Metanephros (tissue), 2 donors: ENCODE measurements around the gene ANXA11. TPM values are rescaled to one million over a fixed set of nuclear protein-coding genes. Genes with fewer than 3 reads are reported as not detected.

Source experiments
- small RNA-seq: library from RNA; depleted of rRNA; stranded (forward); fragments of <200 nt; gene quantifications from one replicate; pipeline ENCODE3, GENCODE V24; 2014; ENCODE audit warnings: low replicate concordance
- total RNA-seq: library from RNA; depleted of rRNA; stranded (reverse); fragments of >200 nt; gene quantifications from one replicate; pipeline ENCODE4 v1.2.3, GENCODE V29; 2014

Gene ANXA11
- total RNA-seq, result 96.7 TPM

GRCh38 chr10:80205477-80206276, at the start of gene ANXA11:
TSS of gene ANXA11 (minus strand) at chr10:80205537. CDS start at chr10:80172861, 32,676 bp downstream.

GRCh38 chr10:80132299-80133139, 72.8 kb downstream of the ANXA11 start, which contains the start of gene PLAC9:
TSS of gene PLAC9 (plus strand) at chr10:80132730. CDS start at chr10:80132763, 33 bp downstream.

Small RNA genes lying within 50 kb of the gene (small RNA-seq; reads per million reads assigned to genes)
- not detected for gene RPS12P2

Other genes starting within 250 kb of the ANXA11 start
- gene TMEM254, start 126.9 kb downstream of the ANXA11 start, total RNA-seq, result 22.7 TPM
- 20.4 TPM for gene PLAC9, start 72.8 kb downstream of the ANXA11 start, total RNA-seq
- 0.47 TPM for gene MAT1A, start 84.1 kb upstream of the ANXA11 start, total RNA-seq
- not detected for gene DYDC1, start 151.2 kb upstream of the ANXA11 start, total RNA-seq
- 0.99 TPM for gene DYDC2, start 151.2 kb upstream of the ANXA11 start, total RNA-seq
- 58.3 TPM for gene PRXL2A, start 203.0 kb upstream of the ANXA11 start, total RNA-seq
- 57.7 TPM for gene TSPAN14, start 248.8 kb upstream of the ANXA11 start, total RNA-seq